IMR-90 (cell line): ENCODE results near the gene KRT7. TPM values are rescaled to one million over a fixed set of nuclear protein-coding genes. Genes with fewer than 3 reads are reported as not detected.

ENCODE experiments used
- ATAC-seq: fragments of 200-7000 bp; cut with Tn5 transposase; 2 replicates; pipeline ENCODE4 v1.9.1; 2020; ENCODE audit warnings: low read depth, mild to moderate bottlenecking, moderate library complexity
- BruUV-seq: library from RNA; stranded (reverse); fragments of 400-500 nt; replicated peaks from 2 replicates; lab custom pipeline; 2021; lab: Mats Ljungman, UMichigan
- CTCF ChIA-PET: fragments of 300-600 bp; formaldehyde crosslinking; extraction: SDS; loops from one replicate; lab custom pipeline; 2021; ENCODE audit warnings: antibody characterized with exemption; lab: Yijun Ruan, JAX
- POLR2A ChIA-PET: fragments of 300-600 bp; sonication (Branson Sonifier 250); formaldehyde crosslinking; loops from one replicate; lab custom pipeline; 2022; ENCODE audit warnings: antibody characterized with exemption; ENCODE audit not compliant: unreplicated experiment; lab: Charles Lee
- DNase-seq: peaks from one replicate; pipeline ENCODE4 v3.0.0; 2013
- H2AFZ ChIP-seq: replicated peaks from 2 replicates; pipeline ENCODE3; 2013; ENCODE audit warnings: low read length, mild to moderate bottlenecking; ENCODE audit not compliant: poor library complexity
- H2AK5ac ChIP-seq: 2 replicates; pipeline ENCODE4 v1.6.1; 2013; ENCODE audit warnings: low read depth, low read length, inconsistent platforms
- H2AK9ac ChIP-seq: replicated peaks from 2 replicates; pipeline ENCODE3; 2013; ENCODE audit warnings: mild to moderate bottlenecking, low read depth, low read length, moderate library complexity; ENCODE audit not compliant: poor library complexity
- H2BK120ac ChIP-seq: 2 replicates; pipeline ENCODE4 v1.6.1; 2013; ENCODE audit warnings: low read depth, low read length, inconsistent platforms
- H2BK15ac ChIP-seq: 3 replicates; pipeline ENCODE4 v1.6.1; 2013; ENCODE audit warnings: low read depth, low read length, inconsistent platforms
- H2BK20ac ChIP-seq: 2 replicates; pipeline ENCODE4 v1.6.1; 2013; ENCODE audit warnings: low read depth, mild to moderate bottlenecking, inconsistent platforms, low read length, moderate library complexity
- H2BK5ac ChIP-seq: 2 replicates; pipeline ENCODE4 v1.6.1; 2013; ENCODE audit warnings: mild to moderate bottlenecking, low read depth, low read length, inconsistent platforms; ENCODE audit not compliant: poor library complexity, severe bottlenecking
- H3K14ac ChIP-seq: replicated peaks from 2 replicates; pipeline ENCODE4 v1.6.1; 2013; ENCODE audit warnings: low read depth, low read length, inconsistent platforms
- H3K18ac ChIP-seq: 2 replicates; pipeline ENCODE4 v1.6.1; 2013; ENCODE audit warnings: low read depth, low read length, control low read depth
- H3K23ac ChIP-seq: 2 replicates; pipeline ENCODE4 v1.6.1; 2013; ENCODE audit warnings: low read depth, low read length, inconsistent platforms
- H3K27ac ChIP-seq: 2 replicates; pipeline ENCODE4 v1.5.1; 2013; ENCODE audit warnings: mild to moderate bottlenecking, control low read depth, low read length; ENCODE audit not compliant: insufficient read depth
- H3K27me3 ChIP-seq: 2 replicates; pipeline ENCODE4 v1.6.1; 2013; ENCODE audit warnings: low read length; ENCODE audit not compliant: control insufficient read depth, insufficient read depth
- H3K36me3 ChIP-seq: 2 replicates; pipeline ENCODE4 v1.6.1; 2013; ENCODE audit warnings: low read length, mixed read lengths; ENCODE audit not compliant: control insufficient read depth, insufficient read depth
- H3K4ac ChIP-seq: 2 replicates; pipeline ENCODE4 v1.6.1; 2013; ENCODE audit warnings: low read depth, low read length, inconsistent platforms
- H3K4me1 ChIP-seq: 2 replicates; pipeline ENCODE4 v1.6.1; 2013; ENCODE audit warnings: low read length, mixed read lengths; ENCODE audit not compliant: control insufficient read depth, insufficient read depth
- H3K4me2 ChIP-seq: 2 replicates; pipeline ENCODE4 v1.6.1; 2013; ENCODE audit warnings: low read depth, mild to moderate bottlenecking, control low read depth, low read length, moderate library complexity
- H3K4me3 ChIP-seq: 2 replicates; pipeline ENCODE4 v1.5.1; 2013; ENCODE audit warnings: low read depth, mild to moderate bottlenecking, control low read depth, low read length, moderate library complexity; ENCODE audit not compliant: insufficient read depth
- H3K56ac ChIP-seq: 2 replicates; pipeline ENCODE4 v1.6.1; 2013; ENCODE audit warnings: low read length, inconsistent platforms; ENCODE audit not compliant: insufficient read depth; ENCODE audit errors: extremely low read depth
- H3K79me1 ChIP-seq, 2 experiments: 2 replicates each; pipeline ENCODE4 v1.6.1; 2013; ENCODE audit warnings: low read length in 2 of 2, inconsistent platforms in 1 of 2, low read depth in 1 of 2
- H3K9ac ChIP-seq: 2 replicates; pipeline ENCODE4 v1.6.1; 2013; ENCODE audit warnings: low read depth, low read length, control low read depth
- H3K9me1 ChIP-seq: 2 replicates; pipeline ENCODE4 v1.6.1; 2013; ENCODE audit warnings: low read length, inconsistent platforms; ENCODE audit not compliant: insufficient read depth
- H3K9me3 ChIP-seq: 2 replicates; pipeline ENCODE4 v1.6.1; 2013; ENCODE audit warnings: low read length; ENCODE audit not compliant: control insufficient read depth, insufficient read depth
- H4K20me1 ChIP-seq: 2 replicates; pipeline ENCODE4 v1.6.1; 2013; ENCODE audit warnings: low read length, inconsistent platforms; ENCODE audit not compliant: insufficient read depth
- H4K5ac ChIP-seq: 2 replicates; pipeline ENCODE4 v1.6.1; 2013; ENCODE audit warnings: mild to moderate bottlenecking, low read depth, low read length, control low read depth
- H4K8ac ChIP-seq, 2 experiments: 2 replicates each; pipeline ENCODE4 v1.6.1; 2013; ENCODE audit warnings: low read depth in 2 of 2, low read length in 2 of 2, control low read depth in 1 of 2, inconsistent platforms in 1 of 2
- H4K91ac ChIP-seq: 2 replicates; pipeline ENCODE4 v1.6.1; 2013; ENCODE audit warnings: low read depth, low read length, inconsistent platforms; ENCODE audit not compliant: insufficient read depth
- MAFK ChIP-seq: IDR thresholded peaks from 2 replicates; pipeline ENCODE4 v1.6.1; 2012; ENCODE audit warnings: low read depth, low read length, improper control_type of control experiment
- MXI1 ChIP-seq: IDR thresholded peaks from 2 replicates; pipeline ENCODE4 v1.6.1; 2012; ENCODE audit warnings: low read depth, mild to moderate bottlenecking, low read length, moderate library complexity, borderline replicate concordance
- NFE2L2 ChIP-seq: fragments of 150-350 bp; IDR thresholded peaks from 2 replicates; pipeline ENCODE4 v1.6.1; 2016; ENCODE audit warnings: low read depth, mild to moderate bottlenecking, low read length
- POLR2A ChIP-seq: IDR thresholded peaks from 2 replicates; pipeline ENCODE4 v1.6.1; 2012; ENCODE audit warnings: mild to moderate bottlenecking, low read depth, low read length
- USF2 ChIP-seq: fragments of 150-350 bp; IDR thresholded peaks from 2 replicates; pipeline ENCODE4 v1.6.1; 2017; ENCODE audit warnings: mild to moderate bottlenecking, antibody characterized with exemption, low read length, low read depth
- WGBS, 2 experiments: methylation state at CpG; one replicate each; pipeline versions ENCODE4 v1.1.5 to v1.1.7; 2013; ENCODE audit warnings: missing lambda C conversion rate in 2 of 2; ENCODE audit not compliant: insufficient read length in 1 of 2; ENCODE audit errors: extremely low coverage in 2 of 2; 5-methylcytosine and 5-hydroxymethylcytosine counted together
- dilution Hi-C: fragments of 300-500 bp; cut with HindIII; formaldehyde crosslinking; loops from one replicate; pipeline ENCODE4 v1.14.3; 2018; ENCODE audit warnings: low sequenced_read_pairs; ENCODE audit not compliant: unreplicated experiment
- in situ Hi-C: fragments of 300-500 bp; cut with MboI; formaldehyde crosslinking; loops from 3 replicates; pipeline ENCODE4 v1.14.3; 2019; ENCODE audit warnings: low sequenced_read_pairs, inconsistent platforms, mixed read lengths
- intact Hi-C: fragments of 100-400 bp; cut with micrococcal nuclease; formaldehyde crosslinking; loops from 2 replicates; pipeline ENCODE4 v1.10.0; 2022
- polyA plus RNA-seq, 3 experiments: library from polyadenylated mRNA; depleted of rRNA; stranded (reverse); fragments of >200 nt; gene quantifications; 2 replicates each; pipeline ENCODE4 v1.2.3, GENCODE V29; 2012; ENCODE audit warnings: low replicate concordance in 1 of 3
- total RNA-seq: library from RNA; depleted of rRNA; stranded (reverse); fragments of >200 nt; gene quantifications from 2 replicates; pipeline ENCODE4 v1.2.3, GENCODE V29; 2012

KRT7 gene
- total and polyA plus RNA-seq, 2 of the 4 experiments (the other 2 are of a cell fraction): 0.54 to 1.7 TPM

DNA sequence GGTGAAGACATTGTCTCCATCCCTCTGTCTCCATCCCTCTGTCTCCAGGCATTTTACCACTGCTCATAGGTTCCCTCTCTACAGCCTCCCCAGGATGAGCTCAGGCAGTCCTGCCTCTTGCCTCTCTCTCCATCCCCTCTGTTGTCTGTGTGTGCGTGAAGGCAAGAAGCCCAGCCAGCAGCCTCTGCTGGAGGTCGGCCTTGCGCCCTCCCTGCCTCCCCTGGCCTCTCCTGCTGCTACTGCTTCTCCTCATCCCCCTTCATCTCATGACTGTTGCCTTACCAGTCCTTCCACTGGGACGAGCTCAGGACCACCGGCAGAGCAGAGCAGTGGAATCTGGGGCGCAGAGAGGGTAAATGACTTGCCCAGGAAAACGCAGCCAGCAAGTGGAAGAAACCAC lies 44.4 kb upstream of the KRT7 start:
- BruUV-seq: no TSS peak
- H3K14ac ChIP-seq: peak overlapping the region; percentile 79
- peaks cover 0 to 63% of the 10 kb centered on the region in 2 experiments; a peak in 3 of 4 replicates for H3K79me1 ChIP-seq
- in situ Hi-C loops (no loop called here), intact Hi-C loops (no loop called here), dilution Hi-C loops (no loop called here)
- peak overlapping the region; percentile 72 for H2BK15ac ChIP-seq
- no peak for TF ChIP-seq POLR2A
- TF ChIP-seq USF2: no peak
- no peak for TF ChIP-seq MXI1
- TF ChIP-seq NFE2L2: no peak
- TF ChIP-seq MAFK: no peak
- H2AK5ac ChIP-seq: peak overlapping the region; percentile 79
- peaks cover 79% of the 10 kb centered on the region for H3K9me1 ChIP-seq
- no peaks in the 10 kb centered on the region for H3K9me3 ChIP-seq
- peaks cover 65% of the 10 kb centered on the region for H3K4me1 ChIP-seq
- H3K4ac ChIP-seq: peak overlapping the region; percentile 99
- WGBS, 2 experiments: 87% methylated on average over 3 of the region's 7 CpGs; no CpG with 5 or more reads in 1 of the 2 experiments
- H2BK5ac ChIP-seq: peak overlapping the region; percentile 99
- H4K5ac ChIP-seq: peak overlapping the region; percentile 75
- H3K9ac ChIP-seq: no peak overlapping the region
- peak overlapping the region; percentile 91 to 92 for H4K8ac ChIP-seq
- no peak overlapping the region for H3K56ac ChIP-seq
- peak overlapping the region; percentile 31 for H3K27ac ChIP-seq
- H3K4me2 ChIP-seq: no peak overlapping the region
- CTCF ChIA-PET: interaction anchor here (0.6 to 2.1 kb wide), 2 partner anchors 25 to 163 kb away, joined by 4 to 9 read pairs; no protein-coding TSS in a partner anchor
- H2BK20ac ChIP-seq: peak overlapping the region; percentile 99
- H3K18ac ChIP-seq: peak overlapping the region; percentile 58
- ATAC-seq (no peak), DNase-seq (no peak)
- peak overlapping the region; percentile 99 for H4K91ac ChIP-seq
- peak overlapping the region; percentile 94 for H2AK9ac ChIP-seq
- no peaks in the 10 kb centered on the region for H3K27me3 ChIP-seq
- peak overlapping the region; percentile 74; the same call in 1 of the 2 replicates for H3K23ac ChIP-seq
- H2AFZ ChIP-seq: peak overlapping the region; percentile 70
- H4K20me1 ChIP-seq: no peaks in the 10 kb centered on the region
- H3K4me3 ChIP-seq: no peak overlapping the region
- POLR2A ChIA-PET: no interaction called here
- H3K36me3 ChIP-seq: no peaks in the 10 kb centered on the region
- peak overlapping the region; percentile 100 for H2BK120ac ChIP-seq
